AG04450 (cell line): Measurements from ENCODE around the gene PTGR2. TPM values are rescaled to one million over a fixed set of nuclear protein-coding genes. Genes with fewer than 3 reads are reported as not detected.
"Not testable (repeated sequence)": the region's sequence is repeated elsewhere in the genome, so short reads cannot be mapped to it uniquely, and the experiment has no call there.

Experiments used
- CTCF ChIA-PET: fragments of 300-600, 350-600 bp; formaldehyde crosslinking; extraction: SDS; loops from one replicate; lab custom pipeline; 2022; ENCODE audit warnings: antibody characterized with exemption, inconsistent platforms; lab: Charles Lee
- POLR2A ChIA-PET: fragments of 350-600 bp; formaldehyde crosslinking; extraction: SDS; loops from one replicate; lab custom pipeline; 2021; ENCODE audit warnings: antibody characterized with exemption, inconsistent platforms; lab: Yijun Ruan, JAX
- DNase-seq: peaks from one replicate; pipeline ENCODE4 v3.0.0-alpha.2; 2011; ENCODE audit warnings: low read depth, low spot score
- H3K27ac ChIP-seq: one replicate; pipeline ENCODE4 v1.5.1; 2012; ENCODE audit warnings: low read depth, low read length, control low read depth
- H3K27me3 ChIP-seq: one replicate; pipeline ENCODE4 v1.6.0; 2012; ENCODE audit warnings: low read length; ENCODE audit not compliant: control insufficient read depth, insufficient read depth
- H3K4me3 ChIP-seq: 2 replicates; pipeline ENCODE4 v1.5.1; 2011; ENCODE audit warnings: mild to moderate bottlenecking, low read depth, low read length, control low read depth
- H3K9me3 ChIP-seq: 2 replicates; pipeline ENCODE4 v1.5.1; 2012; ENCODE audit warnings: low read length; ENCODE audit not compliant: control insufficient read depth, insufficient read depth
- CTCF ChIP-seq: IDR thresholded peaks from 2 replicates; pipeline ENCODE4 v1.5.1; 2011; ENCODE audit warnings: low read depth, low read length, control low read depth, inconsistent platforms
- polyA plus RNA-seq: library from polyadenylated mRNA; depleted of rRNA; stranded (reverse); fragments of >200 nt; gene quantifications from 2 replicates; pipeline ENCODE4 v1.2.3, GENCODE V29; 2011

PTGR2 gene
- polyA plus RNA-seq, 1 experiment, result 6.9 TPM

GRCh38 chr14:73829526-73830431 is 21.9 kb upstream of the PTGR2 start:
- peak; percentile 23 for DNase-seq
- H3K9me3 ChIP-seq, result no peaks in the 10 kb centered on the region
- no peak for TF ChIP-seq CTCF
- ChIA-PET POLR2A (interaction anchor here (0.6 kb wide), 1 partner anchor 339 kb away, joined by 5 read pairs; the partner anchor contains the start of gene RIOX1), CTCF (interaction anchor here (0.6 kb wide), 2 partner anchors 11 to 26 kb away, joined by 3 read pairs; no protein-coding TSS in a partner anchor)
- H3K27me3 ChIP-seq, result no peaks in the 10 kb centered on the region
- H3K27ac ChIP-seq, result peak overlapping the region; percentile 21
- H3K4me3 ChIP-seq, result no peak overlapping the region

- H3K4me3 ChIP-seq, result no peak overlapping the region
Observed at GRCh38 chr14:73833034-73833433, 18.6 kb upstream of the PTGR2 start.

GRCh38 chr14:73833530-73834260 is 17.9 kb upstream of the PTGR2 start:
- ChIA-PET CTCF (interaction anchor here (1.2 to 1.6 kb wide), 2 partner anchors 9 to 104 kb away, joined by 3 to 7 read pairs; no protein-coding TSS in a partner anchor), POLR2A (no interaction called here)
- Histone ChIP-seq H3K27ac (no peak overlapping the region), H3K9me3 (no peaks in the 10 kb centered on the region), H3K27me3 (no peaks in the 10 kb centered on the region), H3K4me3 (no peak overlapping the region)
- TF ChIP-seq CTCF, result no peak
- no peak for DNase-seq

More at GRCh38 chr14:73833034-73833433, 18.6 kb upstream of the PTGR2 start:
- TF ChIP-seq CTCF, result no peak
- Histone ChIP-seq H3K27me3 (no peaks in the 10 kb centered on the region), H3K9me3 (no peaks in the 10 kb centered on the region), H3K27ac (no peak overlapping the region)
- POLR2A ChIA-PET, result no interaction called here
- CTCF ChIA-PET, result interaction anchor here (1.6 kb wide), 1 partner anchor 104 kb away, joined by 7 read pairs; no protein-coding TSS in a partner anchor
- DNase-seq, result no peak

GRCh38 chr14:73834261-73834625 is 17.4 kb upstream of the PTGR2 start:
- POLR2A ChIA-PET, result no interaction called here
- Histone ChIP-seq H3K9me3 (no peaks in the 10 kb centered on the region), H3K4me3 (no peak overlapping the region), H3K27ac (no peak overlapping the region), H3K27me3 (no peaks in the 10 kb centered on the region)
- no peak for TF ChIP-seq CTCF
- no peak for DNase-seq
- CTCF ChIA-PET, result interaction anchor here (1.2 kb wide), 1 partner anchor 9 kb away, joined by 3 read pairs; no protein-coding TSS in a partner anchor

GRCh38 chr14:73838293-73839034 is 13.2 kb upstream of the PTGR2 start:
- POLR2A ChIA-PET, CTCF ChIA-PET: not testable (repeated sequence)

More at GRCh38 chr14:73838293-73839034, 13.2 kb upstream of the PTGR2 start:
- not testable (repeated sequence) for DNase-seq, H3K4me3 ChIP-seq, H3K9me3 ChIP-seq, H3K27me3 ChIP-seq, H3K27ac ChIP-seq
